Measurements from ENCODE around the gene GOLGA8J.
"Not testable (repeated sequence)": the region's sequence is repeated elsewhere in the genome, so short reads cannot be mapped to it uniquely, and the experiment has no call there.

GOLGA8J gene
- total RNA-seq = 0 to 0.17 (median 0) reads per million in 9 experiments

DNA sequence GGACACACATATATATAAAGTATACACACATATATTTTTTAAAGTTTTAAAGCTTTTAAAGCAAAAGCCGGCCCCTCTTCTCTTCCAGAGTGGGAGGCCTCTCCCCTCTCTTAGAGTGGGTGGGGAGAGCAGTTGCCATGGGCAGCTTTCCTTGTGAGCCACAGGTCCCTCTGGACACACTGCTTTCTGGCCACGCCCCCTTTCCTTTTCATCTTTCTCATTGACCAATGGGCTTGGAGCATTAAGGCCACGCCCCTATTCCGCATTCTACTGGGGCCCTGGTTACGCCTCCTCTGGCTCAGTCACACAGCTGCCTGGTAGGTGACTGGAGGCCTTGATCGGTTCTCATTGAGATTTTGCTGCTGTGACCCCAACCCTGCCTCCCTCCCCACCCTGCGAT lies at the start of gene GOLGA8J:
GOLGA8J (plus strand) TSS at position 301 of the 400 bp plus-strand sequence; CDS start at position 399, 98 bp downstream.
- ATAC-seq (replicated peaks); DNase-seq; H3K36me3 Mint-ChIP-seq (ENCODE audit: insufficient read depth); H3K27me3 Mint-ChIP-seq; H3K4me1 Mint-ChIP-seq (ENCODE audit: low read depth in 2 of 2); H3K4me3 Mint-ChIP-seq; H3K9me3 Mint-ChIP-seq; H3K27ac Mint-ChIP-seq: not testable (repeated sequence)

DNA sequence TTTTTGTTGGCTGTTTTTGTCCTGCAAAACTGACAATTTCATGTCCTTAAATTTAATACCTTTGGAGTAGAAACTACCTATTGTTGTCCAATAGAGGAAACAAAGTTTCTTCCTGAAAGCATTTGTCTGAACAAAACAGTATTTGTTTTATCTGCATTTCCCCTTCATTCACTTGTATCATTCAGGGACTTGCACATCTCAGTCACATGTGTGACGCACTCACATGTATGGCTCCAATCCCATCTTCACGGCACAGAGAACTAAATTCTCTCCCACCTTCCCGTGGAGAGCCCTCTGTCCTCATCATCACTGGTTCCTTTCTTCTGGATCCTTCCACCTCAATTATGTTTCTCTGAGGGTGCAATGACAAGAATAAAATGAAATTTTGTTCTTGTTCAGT lies 49.5 kb upstream of the GOLGA8J start:
- no peak overlapping the region for H3K27ac Mint-ChIP-seq
- DNase-seq (no peak), ATAC-seq (replicated peaks) (no peak)
- peaks cover 6 to 11% of the 10 kb centered on the region in 2 donors for H3K27me3 Mint-ChIP-seq
- H3K36me3 Mint-ChIP-seq (ENCODE audit: insufficient read depth) = no peaks in the 10 kb centered on the region
- H3K9me3 Mint-ChIP-seq = no peaks in the 10 kb centered on the region
- H3K4me1 Mint-ChIP-seq (ENCODE audit: low read depth in 2 of 2) = no peaks in the 10 kb centered on the region
- no peak overlapping the region for H3K4me3 Mint-ChIP-seq

DNA sequence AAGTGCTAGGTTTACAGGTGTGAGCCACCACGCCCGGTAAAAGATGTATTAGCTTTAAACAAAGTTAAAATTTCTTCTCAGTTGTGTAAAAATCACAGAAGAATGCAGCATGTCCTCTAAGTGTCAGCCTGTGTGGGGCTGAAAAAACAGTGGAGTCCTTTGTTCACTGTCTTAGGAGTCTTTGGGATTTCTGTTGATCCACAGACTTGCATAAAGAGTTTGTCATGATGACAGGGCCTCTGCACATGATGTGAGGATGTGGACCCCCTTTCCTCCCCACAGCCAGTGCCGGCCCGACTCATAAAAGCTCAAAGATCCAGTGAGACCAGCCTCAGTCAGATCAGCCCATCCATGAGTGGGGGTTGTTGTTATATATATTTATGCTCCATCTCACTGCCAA lies 49.0 kb upstream of the GOLGA8J start:
- no peaks in the 10 kb centered on the region for H3K9me3 Mint-ChIP-seq
- H3K36me3 Mint-ChIP-seq (ENCODE audit: insufficient read depth) = no peaks in the 10 kb centered on the region
- H3K27ac Mint-ChIP-seq = no peak overlapping the region
- no peak overlapping the region for H3K4me3 Mint-ChIP-seq
- no peak for ATAC-seq (replicated peaks)
- H3K27me3 Mint-ChIP-seq = peaks cover 9 to 11% of the 10 kb centered on the region in 2 donors
- H3K4me1 Mint-ChIP-seq (ENCODE audit: low read depth in 2 of 2) = no peaks in the 10 kb centered on the region
- no peak for DNase-seq

DNA sequence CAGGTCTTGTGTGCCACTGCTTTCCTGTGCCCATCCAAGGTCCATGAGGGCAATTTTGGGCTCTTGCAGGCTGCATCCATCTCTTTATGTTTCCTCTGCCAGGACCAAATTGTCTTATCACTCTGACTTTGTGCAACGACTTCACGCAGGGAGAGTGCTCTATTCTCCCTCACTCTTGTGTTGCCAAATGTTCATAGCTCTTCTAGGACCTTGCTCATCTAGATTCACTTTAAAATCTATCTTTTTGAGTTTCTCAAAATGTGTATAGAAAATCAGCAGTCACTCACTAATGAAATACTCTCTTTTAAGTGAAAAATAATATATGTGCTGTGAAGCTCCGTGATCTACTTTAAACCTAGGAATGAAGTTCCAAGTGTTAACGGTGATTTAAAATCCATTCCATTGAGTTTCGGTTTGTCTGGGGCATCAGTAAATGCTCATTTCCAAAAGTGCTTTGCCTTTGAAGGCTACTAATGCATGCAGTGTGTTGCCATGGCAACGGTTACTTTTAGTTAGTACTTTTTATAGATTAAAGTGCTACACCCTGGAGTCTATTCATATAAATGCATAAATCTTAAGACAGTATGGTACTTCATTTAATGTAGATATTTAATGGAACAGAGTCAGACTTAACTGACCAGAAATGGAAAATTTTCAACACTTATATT lies 46.6 kb upstream of the GOLGA8J start:
- no peak for ATAC-seq (replicated peaks)
- H3K9me3 Mint-ChIP-seq = peaks cover 0 to 2% of the 10 kb centered on the region in 2 donors

DNA sequence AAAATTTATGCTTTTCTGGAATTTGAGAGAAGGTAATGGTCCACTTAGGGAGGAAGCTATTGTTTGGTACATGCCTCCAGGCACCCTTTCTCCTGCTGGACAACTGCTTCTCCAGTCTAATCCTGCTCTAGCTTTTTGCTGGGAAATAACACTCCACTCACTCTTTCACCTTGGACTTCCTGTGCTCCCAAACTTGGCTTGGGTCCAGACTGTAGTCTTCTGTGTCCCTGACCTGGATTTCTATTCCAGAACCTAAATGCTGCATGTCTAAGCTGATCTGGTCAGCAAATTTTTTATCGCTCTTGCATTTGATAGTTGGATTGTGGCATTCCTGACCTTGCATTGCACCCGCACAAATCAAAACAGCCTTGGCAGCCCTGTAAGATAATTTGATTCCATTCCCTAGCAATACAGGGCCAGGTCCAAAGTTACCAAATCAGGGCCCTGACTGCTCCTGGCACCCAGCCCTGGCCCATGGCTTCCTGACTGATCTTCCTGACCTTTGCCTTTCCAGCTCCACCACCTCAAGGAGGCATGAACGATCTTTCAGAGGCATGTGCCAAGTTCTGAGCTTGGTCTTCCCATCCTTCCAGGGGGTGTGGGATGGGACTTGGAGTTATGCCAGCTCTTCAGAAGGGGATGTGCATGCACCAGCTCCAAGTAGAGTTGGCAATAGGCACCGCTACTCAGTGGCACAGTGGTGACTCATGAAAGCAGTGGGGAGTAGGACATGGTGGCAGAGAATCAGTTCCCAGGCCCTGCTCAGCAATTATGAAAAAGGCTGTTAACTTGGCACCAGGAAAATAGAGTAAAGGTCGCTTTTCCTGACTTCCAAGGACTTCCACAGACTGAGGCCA lies 43.9 kb upstream of the GOLGA8J start:
- Mint-ChIP-seq H3K9me3 (peaks cover 0 to 2% of the 10 kb centered on the region in 2 donors), H3K36me3 (ENCODE audit: insufficient read depth) (no peaks in the 10 kb centered on the region), H3K4me1 (ENCODE audit: low read depth in 2 of 2) (no peaks in the 10 kb centered on the region), H3K27me3 (peaks cover 11% of the 10 kb centered on the region in 2 donors), H3K27ac (no peak overlapping the region), H3K4me3 (no peak overlapping the region)
- ATAC-seq (replicated peaks) = no peak
- no peak for DNase-seq

More for the DNA sequence above, 46.6 kb upstream of the GOLGA8J start:
- Mint-ChIP-seq H3K27me3 (peaks cover 11% of the 10 kb centered on the region in 2 donors), H3K4me3 (no peak overlapping the region), H3K36me3 (ENCODE audit: insufficient read depth) (no peaks in the 10 kb centered on the region), H3K27ac (no peak overlapping the region), H3K4me1 (ENCODE audit: low read depth in 2 of 2) (no peaks in the 10 kb centered on the region)
- DNase-seq = no peak

DNA sequence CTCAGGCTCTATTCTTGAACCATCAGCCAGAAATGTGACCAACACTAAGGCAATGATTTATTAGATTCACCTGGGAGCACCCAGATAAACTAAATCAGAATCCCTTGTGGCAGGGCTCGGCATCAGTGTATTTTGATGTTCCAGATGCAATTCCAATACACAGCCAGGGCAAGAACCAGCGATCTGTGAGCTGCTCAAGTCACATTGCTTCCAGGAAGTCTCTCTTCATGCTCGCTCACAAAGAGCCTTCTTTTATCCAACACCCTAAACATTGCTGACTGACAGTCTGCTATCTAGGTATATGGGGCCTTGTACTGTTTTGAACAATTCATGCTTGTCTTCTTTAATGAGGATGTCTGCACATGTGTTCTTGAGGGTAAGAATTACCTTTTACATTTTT lies 40.9 kb upstream of the GOLGA8J start:
- Mint-ChIP-seq H3K27ac (no peak overlapping the region), H3K27me3 (peaks cover 17 to 24% of the 10 kb centered on the region in 2 donors), H3K4me1 (ENCODE audit: low read depth in 2 of 2) (no peaks in the 10 kb centered on the region), H3K4me3 (no peak overlapping the region), H3K9me3 (peaks cover 0 to 2% of the 10 kb centered on the region in 2 donors), H3K36me3 (ENCODE audit: insufficient read depth) (no peaks in the 10 kb centered on the region)
- ATAC-seq (replicated peaks) (no peak), DNase-seq (no peak)

DNA sequence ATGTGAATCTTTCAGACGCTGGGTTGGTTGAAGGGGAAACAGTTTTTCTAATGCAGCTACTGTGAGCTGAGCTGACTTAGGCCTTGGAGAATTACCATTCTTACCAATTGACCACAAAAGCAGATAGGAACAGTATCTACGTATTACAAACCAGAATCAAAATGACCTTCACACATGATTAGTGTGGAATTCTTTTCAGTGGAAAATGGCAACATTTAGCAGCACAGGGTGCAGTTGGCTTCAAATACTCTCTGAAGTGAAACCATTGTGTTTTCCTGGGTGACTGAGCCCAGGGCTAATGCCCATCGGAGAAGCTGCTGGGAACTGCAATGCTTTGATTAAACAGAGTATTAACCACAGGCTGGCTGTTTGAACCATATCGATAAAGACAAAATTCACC lies 40.2 kb upstream of the GOLGA8J start:
- no peak for DNase-seq
- no peak for ATAC-seq (replicated peaks)
- Mint-ChIP-seq H3K27ac (no peak overlapping the region), H3K4me3 (no peak overlapping the region), H3K27me3 (peaks cover 20 to 31% of the 10 kb centered on the region in 2 donors), H3K4me1 (ENCODE audit: low read depth in 2 of 2) (no peaks in the 10 kb centered on the region), H3K36me3 (ENCODE audit: insufficient read depth) (no peaks in the 10 kb centered on the region), H3K9me3 (peaks cover 0 to 2% of the 10 kb centered on the region in 2 donors)

GRCh38 chr15:30043211-30043655 lies 39.5 kb upstream of the GOLGA8J start:
- DNase-seq = no peak
- Mint-ChIP-seq H3K36me3 (ENCODE audit: insufficient read depth) (no peaks in the 10 kb centered on the region), H3K4me1 (ENCODE audit: low read depth in 2 of 2) (no peaks in the 10 kb centered on the region), H3K27ac (no peak overlapping the region), H3K4me3 (no peak overlapping the region), H3K9me3 (peaks cover 0 to 2% of the 10 kb centered on the region in 2 donors), H3K27me3 (peaks cover 26 to 37% of the 10 kb centered on the region in 2 donors)
- no peak for ATAC-seq (replicated peaks)

GRCh38 chr15:30044377-30044776 lies 38.4 kb upstream of the GOLGA8J start:
- no peak overlapping the region for H3K27ac Mint-ChIP-seq
- ATAC-seq (replicated peaks) (no peak), DNase-seq (no peak)
- no peaks in the 10 kb centered on the region for H3K4me1 Mint-ChIP-seq (ENCODE audit: low read depth in 2 of 2)
- no peak overlapping the region for H3K4me3 Mint-ChIP-seq
- H3K36me3 Mint-ChIP-seq (ENCODE audit: insufficient read depth) = no peaks in the 10 kb centered on the region
- peaks cover 21 to 37% of the 10 kb centered on the region in 2 donors for H3K27me3 Mint-ChIP-seq
- peaks cover 0 to 2% of the 10 kb centered on the region in 2 donors for H3K9me3 Mint-ChIP-seq

DNA sequence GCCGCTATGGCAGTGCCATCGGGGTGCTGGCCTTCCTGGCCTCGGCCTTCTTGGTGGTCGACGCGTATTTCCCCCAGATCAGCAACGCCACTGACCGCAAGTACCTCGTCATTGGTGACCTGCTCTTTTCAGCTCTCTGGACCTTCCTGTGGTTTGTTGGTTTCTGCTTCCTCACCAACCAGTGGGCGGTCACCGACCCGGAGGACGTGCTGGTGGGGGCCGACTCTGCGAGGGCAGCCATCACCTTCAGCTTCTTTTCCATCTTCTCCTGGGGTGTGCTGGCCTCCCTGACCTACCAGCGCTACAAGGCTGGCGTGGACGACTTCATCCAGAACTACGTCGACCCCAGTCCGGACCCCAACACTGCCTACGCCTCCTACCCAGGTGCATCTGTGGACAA lies 37.9 kb upstream of the GOLGA8J start:
- ATAC-seq (replicated peaks); DNase-seq; H3K36me3 Mint-ChIP-seq (ENCODE audit: insufficient read depth); H3K27ac Mint-ChIP-seq; H3K9me3 Mint-ChIP-seq; H3K4me3 Mint-ChIP-seq; H3K4me1 Mint-ChIP-seq (ENCODE audit: low read depth in 2 of 2): not testable (repeated sequence)
- H3K27me3 Mint-ChIP-seq = peaks cover 21 to 39% of the 10 kb centered on the region in 2 donors

GRCh38 chr15:30045248-30046041 lies 37.3 kb upstream of the GOLGA8J start:
- not testable (repeated sequence) for H3K4me3 Mint-ChIP-seq; ATAC-seq (replicated peaks); H3K36me3 Mint-ChIP-seq (ENCODE audit: insufficient read depth); H3K9me3 Mint-ChIP-seq; H3K4me1 Mint-ChIP-seq (ENCODE audit: low read depth in 2 of 2); DNase-seq; H3K27ac Mint-ChIP-seq
- peaks cover 21 to 43% of the 10 kb centered on the region in 2 donors for H3K27me3 Mint-ChIP-seq

DNA sequence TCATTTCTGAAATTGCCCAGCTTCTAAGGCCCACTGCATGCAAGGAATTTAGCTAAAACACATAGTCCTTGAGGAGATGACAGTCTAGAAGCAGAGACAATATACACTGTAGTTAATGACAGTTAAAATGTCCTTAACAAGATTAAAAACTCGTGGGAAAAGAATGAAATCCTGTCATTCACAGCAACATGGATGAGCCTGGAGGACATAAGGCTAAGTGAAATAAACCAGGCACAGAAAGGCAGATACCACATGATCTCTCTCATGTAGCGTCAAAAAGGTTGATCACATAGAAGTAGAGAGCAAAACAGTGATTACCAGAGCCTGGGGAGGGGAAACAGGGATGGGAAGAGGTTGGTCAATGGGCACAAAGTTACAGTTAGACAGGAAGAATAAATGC lies 36.3 kb upstream of the GOLGA8J start:
- Mint-ChIP-seq H3K9me3 (no peaks in the 10 kb centered on the region), H3K4me1 (ENCODE audit: low read depth in 2 of 2) (no peaks in the 10 kb centered on the region), H3K4me3 (no peak overlapping the region), H3K27me3 (peaks cover 22 to 46% of the 10 kb centered on the region in 2 donors), H3K36me3 (ENCODE audit: insufficient read depth) (no peaks in the 10 kb centered on the region), H3K27ac (no peak overlapping the region)
- ATAC-seq (replicated peaks) (no peak), DNase-seq (no peak)

- Mint-ChIP-seq H3K27me3 (peaks cover 30 to 56% of the 10 kb centered on the region in 2 donors), H3K9me3 (peaks cover 0 to 2% of the 10 kb centered on the region in 2 donors), H3K36me3 (ENCODE audit: insufficient read depth) (no peaks in the 10 kb centered on the region), H3K4me3 (no peak overlapping the region), H3K4me1 (ENCODE audit: low read depth in 2 of 2) (no peaks in the 10 kb centered on the region), H3K27ac (no peak overlapping the region)
- ATAC-seq (replicated peaks) (no peak), DNase-seq (no peak)
These were observed 27.2 kb upstream of the GOLGA8J start for GRCh38 chr15:30055604-30056003.

Data from effector memory CD8-positive, alpha-beta T cell (primary cell).